Epidermal melanocyte (primary cell): ENCODE data around the gene ADAMTS19.

Experiments used
- DNase-seq: peaks from one replicate; pipeline ENCODE4 v3.0.0; 2011; ENCODE audit warnings: low spot score; ENCODE audit not compliant: insufficient read length

ADAMTS19 gene

GRCh38 chr5:129465776-129466344 lies 5.8 kb downstream of the ADAMTS19 start:
- no peak for DNase-seq

GRCh38 chr5:129474544-129474943 lies 14.4 kb downstream of the ADAMTS19 start:
- no peak for DNase-seq

GRCh38 chr5:129476751-129477150 lies 16.7 kb downstream of the ADAMTS19 start:
- no peak for DNase-seq

GRCh38 chr5:129477532-129477931 lies 17.4 kb downstream of the ADAMTS19 start:
- DNase-seq, result no peak

- no peak for DNase-seq
Measured at GRCh38 chr5:129481161-129481560, 21.1 kb downstream of the ADAMTS19 start.

GRCh38 chr5:129496421-129496820 lies 36.3 kb downstream of the ADAMTS19 start:
- no peak for DNase-seq

GRCh38 chr5:129496864-129497595 lies 36.9 kb downstream of the ADAMTS19 start:
- no peak for DNase-seq

GRCh38 chr5:129499208-129499852 lies 39.2 kb downstream of the ADAMTS19 start:
- no peak for DNase-seq

- DNase-seq, result no peak
Measured at GRCh38 chr5:129500101-129500500, 40.0 kb downstream of the ADAMTS19 start.

GRCh38 chr5:129506086-129506485 lies 46.0 kb downstream of the ADAMTS19 start:
- DNase-seq, result no peak

GRCh38 chr5:129506950-129507349 lies 46.9 kb downstream of the ADAMTS19 start:
- DNase-seq, result no peak

- no peak for DNase-seq
Measured at GRCh38 chr5:129507527-129507926, 47.4 kb downstream of the ADAMTS19 start.

- no peak for DNase-seq
Measured at GRCh38 chr5:129508606-129509005, 48.5 kb downstream of the ADAMTS19 start.

- no peak for DNase-seq
Measured at GRCh38 chr5:129509363-129509975, 49.4 kb downstream of the ADAMTS19 start.

GRCh38 chr5:129511291-129511690 lies 51.2 kb downstream of the ADAMTS19 start:
- DNase-seq, result no peak

- DNase-seq, result no peak
Measured at GRCh38 chr5:129541051-129541450, 81.0 kb downstream of the ADAMTS19 start.

GRCh38 chr5:129541648-129542251 lies 81.7 kb downstream of the ADAMTS19 start:
- DNase-seq, result no peak

- DNase-seq, result no peak
Measured at GRCh38 chr5:129547137-129547536, 87.0 kb downstream of the ADAMTS19 start.

- no peak for DNase-seq
Measured at GRCh38 chr5:129554134-129554904, 94.2 kb downstream of the ADAMTS19 start.

- no peak for DNase-seq
Measured at GRCh38 chr5:129563585-129563984, 103.5 kb downstream of the ADAMTS19 start.

GRCh38 chr5:129569295-129569694 lies 109.2 kb downstream of the ADAMTS19 start:
- no peak for DNase-seq
